Small intestine (tissue), 7 donors: ENCODE results near the gene FAM204A. TPM values are rescaled to one million over a fixed set of nuclear protein-coding genes. Genes with fewer than 3 reads are reported as not detected.

Source experiments
- DNase-seq, 2 donors: peaks; one replicate each; pipeline versions ENCODE4 v3.0.0 to v3.0.0-alpha.2; 2013
- FAIRE-seq: peaks from 2 replicates; lab custom pipeline; 2012; peaks lifted over from hg19 to GRCh38; lab: Jason Lieb, UNC
- H3K27ac ChIP-seq, 3 donors: one replicate each; pipeline ENCODE4 v1.5.1; 2013; ENCODE audit warnings: low read length in 2 of 3, mild to moderate bottlenecking in 2 of 3, control low read depth in 1 of 3, inconsistent platforms in 1 of 3, low read depth in 1 of 3, moderate library complexity in 1 of 3
- H3K27me3 ChIP-seq, 3 donors: one replicate each; pipeline ENCODE4 v1.6.1; 2013; ENCODE audit warnings: low read length in 3 of 3, inconsistent platforms in 1 of 3; ENCODE audit not compliant: control insufficient read depth in 3 of 3, insufficient read depth in 3 of 3
- H3K36me3 ChIP-seq, 3 donors: one replicate each; pipeline ENCODE4 v1.6.1; 2013; ENCODE audit warnings: low read length in 3 of 3, inconsistent platforms in 1 of 3, low read depth in 1 of 3, mild to moderate bottlenecking in 1 of 3, moderate library complexity in 1 of 3; ENCODE audit not compliant: control insufficient read depth in 3 of 3, insufficient read depth in 2 of 3
- H3K4me1 ChIP-seq, 3 donors: one replicate each; pipeline ENCODE4 v1.6.1; 2013; ENCODE audit warnings: low read length in 2 of 3, inconsistent platforms in 1 of 3, low read depth in 1 of 3, mild to moderate bottlenecking in 1 of 3, moderate library complexity in 1 of 3; ENCODE audit not compliant: control insufficient read depth in 3 of 3, insufficient read depth in 2 of 3
- H3K4me3 ChIP-seq, 3 donors: one replicate each; pipeline ENCODE4 v1.5.1; 2013; ENCODE audit warnings: low read length in 3 of 3, control low read depth in 1 of 3, inconsistent platforms in 1 of 3, low read depth in 1 of 3, mild to moderate bottlenecking in 1 of 3, moderate library complexity in 1 of 3
- H3K9me3 ChIP-seq, 2 donors: one replicate each; pipeline ENCODE4 v1.6.1; 2013; ENCODE audit warnings: low read depth in 1 of 2, low read length in 1 of 2; ENCODE audit not compliant: control insufficient read depth in 2 of 2, insufficient read depth in 1 of 2
- WGBS, 3 donors: extraction: QIAGEN DNeasy Blood & Tissue Kit; methylation state at CpG; one replicate each; pipeline ENCODE4 v1.1.7; 2013; 5-methylcytosine and 5-hydroxymethylcytosine counted together
- polyA plus RNA-seq, 4 donors: library from polyadenylated mRNA; stranded (reverse) in 3 of 4; unstranded in 1 of 4; fragments of 200-250 nt in 3 of 4; fragments of 120-200 nt in 1 of 4; gene quantifications; one replicate each; pipeline versions ENCODE4 v1.2.1 to v1.2.3, GENCODE V29; 2013
- donor health status: healthy with polysubstance abuse.
- donor health status: control.
- donor health status: control.
- donor health status: Bipolar disorder and iron deficiency.
- donor health status: healthy.

Gene FAM204A
- polyA plus RNA-seq, 4 donors: 32.9 to 54.0 (median 49.3) TPM

GRCh38 chr10:118287076-118287806 lies 54.9 kb downstream of the FAM204A start:
- no peak overlapping the region for H3K4me3 ChIP-seq
- FAIRE-seq: no peak
- H3K9me3 ChIP-seq: no peaks in the 10 kb centered on the region
- H3K4me1 ChIP-seq: no peaks in the 10 kb centered on the region
- H3K27ac ChIP-seq: no peak overlapping the region
- no peak for DNase-seq
- H3K27me3 ChIP-seq: peaks cover 0 to 6% (median 3%) of the 10 kb centered on the region in 3 donors
- H3K36me3 ChIP-seq: no peaks in the 10 kb centered on the region
- WGBS, 3 donors: 83 to 92% (median 86%) methylated on average over 9 of the region's 9 CpGs

- DNase-seq (no peak), FAIRE-seq (no peak)
- WGBS, 3 donors: 64 to 81% (median 73%) methylated on average over 17 of the region's 17 CpGs
- H3K27me3 ChIP-seq: peaks cover 0 to 6% (median 3%) of the 10 kb centered on the region in 3 donors
- no peaks in the 10 kb centered on the region for H3K9me3 ChIP-seq
- H3K4me1 ChIP-seq: no peaks in the 10 kb centered on the region
- no peak overlapping the region for H3K27ac ChIP-seq
- no peak overlapping the region for H3K4me3 ChIP-seq
- no peaks in the 10 kb centered on the region for H3K36me3 ChIP-seq
These were observed 55.9 kb downstream of the FAM204A start for GRCh38 chr10:118286051-118286838.

GRCh38 chr10:118282670-118283069 lies 59.5 kb downstream of the FAM204A start:
- peaks cover 0 to 6% (median 3%) of the 10 kb centered on the region in 3 donors for H3K27me3 ChIP-seq
- 86 to 100% (median 91%) methylated on average over 1 of the region's 1 CpG for WGBS, 3 donors
- no peak overlapping the region for H3K4me3 ChIP-seq
- no peak overlapping the region for H3K27ac ChIP-seq
- peaks cover 0 to 10% of the 10 kb centered on the region in 2 donors for H3K9me3 ChIP-seq
- no peaks in the 10 kb centered on the region for H3K4me1 ChIP-seq
- no peaks in the 10 kb centered on the region for H3K36me3 ChIP-seq
- DNase-seq (no peak), FAIRE-seq (no peak)

GRCh38 chr10:118278649-118279048 lies 63.5 kb downstream of the FAM204A start:
- Histone ChIP-seq H3K4me1 (no peaks in the 10 kb centered on the region), H3K4me3 (no peak overlapping the region), H3K36me3 (no peaks in the 10 kb centered on the region), H3K9me3 (peaks cover 0 to 14% of the 10 kb centered on the region in 2 donors), H3K27ac (no peak overlapping the region), H3K27me3 (no peaks in the 10 kb centered on the region)
- FAIRE-seq: no peak
- no peak for DNase-seq

- WGBS, 3 donors: 93% methylated on average over 2 of the region's 2 CpGs
- DNase-seq: no peak
- no peaks in the 10 kb centered on the region for H3K36me3 ChIP-seq
- H3K4me3 ChIP-seq: no peak overlapping the region
- H3K27me3 ChIP-seq: no peaks in the 10 kb centered on the region
- peaks cover 0 to 14% of the 10 kb centered on the region in 2 donors for H3K9me3 ChIP-seq
- H3K4me1 ChIP-seq: no peaks in the 10 kb centered on the region
- FAIRE-seq: no peak
- no peak overlapping the region for H3K27ac ChIP-seq
These were observed 64.3 kb downstream of the FAM204A start for GRCh38 chr10:118277871-118278270.

GRCh38 chr10:118276727-118277126 lies 65.4 kb downstream of the FAM204A start:
- H3K4me3 ChIP-seq: no peak overlapping the region
- H3K27me3 ChIP-seq: peaks cover 0 to 3% (median 0%) of the 10 kb centered on the region in 3 donors
- 59 to 72% (median 61%) methylated on average over 2 of the region's 2 CpGs for WGBS, 3 donors
- no peak for FAIRE-seq
- H3K4me1 ChIP-seq: no peaks in the 10 kb centered on the region
- no peaks in the 10 kb centered on the region for H3K36me3 ChIP-seq
- H3K9me3 ChIP-seq: peaks cover 0 to 14% of the 10 kb centered on the region in 2 donors
- DNase-seq: no peak
- no peak overlapping the region for H3K27ac ChIP-seq

- H3K4me3 ChIP-seq: no peak overlapping the region
- no peak for DNase-seq
- FAIRE-seq: no peak
These were observed 65.9 kb downstream of the FAM204A start for GRCh38 chr10:118276204-118276603.

GRCh38 chr10:118273662-118274061 lies 68.5 kb downstream of the FAM204A start:
- no peak for FAIRE-seq

More at GRCh38 chr10:118276204-118276603, 65.9 kb downstream of the FAM204A start:
- H3K27me3 ChIP-seq: peaks cover 0 to 3% (median 0%) of the 10 kb centered on the region in 3 donors
- H3K36me3 ChIP-seq: no peaks in the 10 kb centered on the region
- H3K4me1 ChIP-seq: no peaks in the 10 kb centered on the region
- H3K9me3 ChIP-seq: peaks cover 0 to 14% of the 10 kb centered on the region in 2 donors
- H3K27ac ChIP-seq: no peak overlapping the region

More at GRCh38 chr10:118273662-118274061, 68.5 kb downstream of the FAM204A start:
- Histone ChIP-seq H3K4me3 (no peak overlapping the region), H3K27me3 (peaks cover 0 to 3% (median 0%) of the 10 kb centered on the region in 3 donors), H3K36me3 (no peaks in the 10 kb centered on the region), H3K4me1 (no peaks in the 10 kb centered on the region), H3K27ac (no peak overlapping the region), H3K9me3 (peaks cover 0 to 11% of the 10 kb centered on the region in 2 donors)
- 45 to 75% (median 73%) methylated on average over 1 of the region's 1 CpG for WGBS, 3 donors
- DNase-seq: no peak
